ENCODE data around the gene MAST1. TPM values are rescaled to one million over a fixed set of nuclear protein-coding genes. Genes with fewer than 3 reads are reported as not detected.

Gene MAST1
- polyA plus RNA-seq, 2 of the 4 experiments (the other 2 are of a cell fraction) = 1.4 to 2.2 TPM

DNA sequence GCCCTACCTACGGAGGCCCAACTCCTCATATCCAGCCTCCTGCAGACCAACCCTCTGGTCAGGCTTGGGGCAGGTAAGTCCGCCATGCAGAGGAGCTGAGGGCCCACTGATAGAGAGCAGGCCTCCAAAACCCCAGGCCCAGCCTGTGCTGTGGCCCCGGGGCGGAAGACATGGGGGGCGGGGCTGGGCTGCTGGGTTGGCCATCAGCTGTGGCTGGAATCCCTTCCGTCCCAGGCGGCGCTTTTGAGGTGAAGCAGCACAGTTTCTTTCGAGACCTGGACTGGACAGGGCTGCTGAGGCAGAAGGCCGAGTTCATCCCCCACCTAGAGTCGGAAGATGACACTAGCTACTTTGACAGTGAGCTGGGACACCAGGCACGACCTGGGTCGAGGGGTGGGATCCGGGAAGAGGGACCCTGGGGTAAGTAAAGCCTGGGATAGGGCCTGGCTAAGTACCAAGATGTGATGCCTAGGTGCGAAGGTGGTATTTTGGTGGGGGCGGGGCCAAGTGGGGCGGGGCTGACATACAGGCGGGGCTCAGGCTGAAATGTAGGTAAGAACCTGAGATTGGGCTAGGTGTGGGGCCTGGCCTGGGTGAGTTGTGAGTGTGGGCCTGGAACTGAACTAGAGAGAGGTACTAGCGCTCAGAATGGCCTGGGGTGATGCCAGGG lies 27.6 kb downstream of the MAST1 start:
- DNase-seq (ENCODE audit: low read depth in 1 of 2, low spot score in 1 of 2) (no peak), FAIRE-seq (no peak), ATAC-seq (no peak)
- H3K4me1 ChIP-seq = no peaks in the 10 kb centered on the region
- H3K27ac ChIP-seq = no peak overlapping the region
- POLR2A ChIA-PET = no interaction called here
- no peaks in the 10 kb centered on the region for H3K9me3 ChIP-seq
- CTCF ChIA-PET = interaction anchor here (1.1 to 3.4 kb wide), 2 partner anchors 19 to 20 kb away, joined by 3 to 23 read pairs; no protein-coding TSS in a partner anchor
- 83% methylated on average over 9 of the region's 19 CpGs for WGBS (ENCODE audit: missing lambda C conversion rate)
- no peak overlapping the region for H3K4me2 ChIP-seq
- H3K4me3 ChIP-seq = no peak overlapping the region
- TF ChIP-seq FOSL2 (IDR thresholded peaks at IDR 0.05) = no peak
- no peak for TF ChIP-seq FOSL2 (CRISPR knock-in tag; IDR thresholded peaks at IDR 0.05)
- no peak for TF ChIP-seq CBX2 (IDR thresholded peaks at IDR 0.05; ENCODE audit: borderline replicate concordance, low read depth)
- TF ChIP-seq HES2 (IDR thresholded peaks at IDR 0.05) = no peak
- TF ChIP-seq MYC (IDR thresholded peaks at IDR 0.05; ENCODE audit: borderline replicate concordance, low read length) = no peak
- TF ChIP-seq NR3C1 (IDR thresholded peaks at IDR 0.05) = no peak
- TF ChIP-seq FOXS1 (CRISPR knock-in tag; IDR thresholded peaks at IDR 0.05) = no peak
- no peak for TF ChIP-seq ZNF302 (CRISPR knock-in tag; IDR thresholded peaks at IDR 0.05)
- no peak for TF ChIP-seq NFE2L2 (conservative IDR thresholded peaks at IDR 0.05; ENCODE audit: low read length)
- TF ChIP-seq NPAS2 (CRISPR knock-in tag; IDR thresholded peaks at IDR 0.05; ENCODE audit: borderline replicate concordance) = no peak
- no peak for TF ChIP-seq CBX8 (IDR thresholded peaks at IDR 0.05)
- no peak for TF ChIP-seq HOXB13 (CRISPR knock-in tag; IDR thresholded peaks at IDR 0.05; ENCODE audit: low read depth)
- no peak for TF ChIP-seq MAFK (IDR thresholded peaks at IDR 0.05; ENCODE audit: partially characterized antibody)
- no peak for TF ChIP-seq RCOR1 (IDR thresholded peaks at IDR 0.05; ENCODE audit: low read depth, low read length)
- TF ChIP-seq RAD21 (conservative IDR thresholded peaks at IDR 0.05 in 1 of 2, IDR thresholded peaks at IDR 0.05 in 1 of 2) = no peak
- no peak for TF ChIP-seq JUN (IDR thresholded peaks at IDR 0.05)
- no peak for TF ChIP-seq TFCP2L1 (CRISPR knock-in tag; IDR thresholded peaks at IDR 0.05)
- no peak for TF ChIP-seq POLR2A (IDR thresholded peaks at IDR 0.05; ENCODE audit: low read length)
- no peak for TF ChIP-seq CHD2 (IDR thresholded peaks at IDR 0.05; ENCODE audit: low read length, partially characterized antibody)
- no peak for TF ChIP-seq CHD4 (IDR thresholded peaks at IDR 0.05; ENCODE audit: borderline replicate concordance)
- no peak for TF ChIP-seq ZSCAN20 (CRISPR knock-in tag; IDR thresholded peaks at IDR 0.05)

DNA sequence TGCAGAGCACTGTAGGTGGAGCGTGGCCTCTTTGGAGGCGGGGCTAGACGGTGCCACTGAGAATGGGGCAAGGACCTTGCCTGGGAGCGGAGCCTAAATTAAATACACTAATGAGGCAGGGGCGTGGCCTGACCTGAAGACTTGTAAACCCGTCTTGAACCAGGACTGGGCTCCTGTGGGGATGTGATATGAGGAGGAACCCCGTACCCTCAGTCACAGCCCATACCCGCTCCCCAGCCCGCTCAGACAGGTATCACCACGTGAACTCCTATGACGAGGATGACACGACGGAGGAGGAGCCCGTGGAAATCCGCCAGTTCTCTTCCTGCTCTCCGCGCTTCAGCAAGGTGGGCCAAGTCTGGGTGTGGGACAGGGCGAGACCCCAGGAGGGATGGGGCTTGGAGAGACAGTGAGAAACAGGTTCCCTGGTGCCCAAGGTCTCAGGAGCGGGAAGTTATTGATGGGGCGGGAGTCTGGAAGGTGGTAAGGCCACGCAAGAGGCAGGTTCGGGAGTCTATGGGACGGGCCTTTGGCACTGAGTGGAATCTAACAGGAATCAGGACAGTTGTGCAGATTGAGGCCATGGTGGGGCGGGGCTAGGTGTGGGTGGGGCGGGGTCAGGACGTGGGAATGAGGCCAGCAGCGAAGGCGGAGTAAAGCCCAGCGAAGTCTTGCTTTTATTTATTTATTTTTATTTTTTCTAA lies 28.3 kb downstream of the MAST1 start:
- Histone ChIP-seq H3K27ac (no peak overlapping the region), H3K4me3 (no peak overlapping the region), H3K4me2 (no peak overlapping the region), H3K4me1 (no peaks in the 10 kb centered on the region), H3K9me3 (no peaks in the 10 kb centered on the region)
- POLR2A ChIA-PET = no interaction called here
- CTCF ChIA-PET = interaction anchor here (1.4 to 3.4 kb wide), 2 partner anchors 14 to 19 kb away, joined by 4 to 23 read pairs; no protein-coding TSS in a partner anchor
- FAIRE-seq (no peak), ATAC-seq (no peak), DNase-seq (ENCODE audit: low read depth in 1 of 2, low spot score in 1 of 2) (no peak)
- 88% methylated on average over 23 of the region's 29 CpGs for WGBS (ENCODE audit: missing lambda C conversion rate)
- TF ChIP-seq BCL3 (IDR thresholded peaks at IDR 0.05) (no peak), ZSCAN20 (CRISPR knock-in tag; IDR thresholded peaks at IDR 0.05) (no peak), CBX2 (IDR thresholded peaks at IDR 0.05; ENCODE audit: borderline replicate concordance, low read depth) (no peak), CHD4 (IDR thresholded peaks at IDR 0.05; ENCODE audit: borderline replicate concordance) (no peak)

Measured in A549 (cell line).